IPS DF 4.7 (cell line): ENCODE results near the gene PPHLN1.

ENCODE experiments used
- DNase-seq: peaks from one replicate; pipeline ENCODE4 v3.0.0-alpha.2; 2013; ENCODE audit warnings: low spot score; ENCODE audit errors: extremely low read depth

The PPHLN1 gene

DNA sequence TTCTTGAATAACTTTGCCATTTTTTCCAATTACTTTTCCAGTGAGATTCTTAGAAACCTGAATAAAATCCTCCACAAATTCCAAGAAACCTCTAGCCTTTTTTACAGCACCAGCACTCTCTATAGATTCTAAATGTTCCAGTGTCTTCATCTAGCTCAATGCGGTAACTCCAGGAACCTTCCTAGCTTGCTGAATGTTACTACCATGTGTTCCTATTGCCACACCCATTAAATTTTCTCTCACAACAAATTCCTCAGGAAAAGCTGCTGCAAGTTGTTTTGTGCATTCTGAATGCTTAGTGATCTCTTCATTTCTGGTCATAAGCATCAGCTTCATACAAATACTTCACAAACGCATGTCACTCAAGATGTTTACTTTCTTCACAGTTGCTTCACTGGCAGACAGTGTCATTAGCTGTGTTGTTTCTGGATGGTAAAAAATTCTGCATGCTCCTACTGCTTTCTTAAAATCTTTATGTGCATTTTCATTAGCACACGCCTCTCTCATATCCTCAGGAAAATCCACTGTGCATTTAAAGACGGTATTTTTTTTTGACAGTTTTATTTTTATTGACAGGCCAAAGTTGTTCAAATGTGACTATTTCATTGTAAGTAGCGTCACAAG is 106.7 kb downstream of the PPHLN1 start:
- DNase-seq = no peak

DNA sequence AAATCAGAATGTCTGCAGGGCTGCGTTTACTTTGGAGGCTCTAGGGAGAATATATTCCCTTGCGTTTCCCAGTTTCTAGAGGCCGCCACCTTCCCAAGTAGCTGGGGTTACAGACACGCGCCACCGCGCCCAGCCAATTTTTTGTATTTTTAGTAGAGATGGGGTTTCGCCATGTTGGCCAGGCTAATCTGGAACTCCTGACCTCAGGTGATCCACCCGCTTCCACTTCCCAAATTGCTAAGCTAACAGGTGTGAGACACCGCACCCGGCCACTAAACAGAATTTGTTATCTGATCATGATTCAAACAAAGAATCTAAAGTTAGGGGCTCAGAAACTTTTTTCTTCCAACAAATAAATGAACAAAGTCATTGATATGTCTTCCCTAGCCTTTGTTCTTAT is 114.6 kb downstream of the PPHLN1 start:
- no peak for DNase-seq

DNA sequence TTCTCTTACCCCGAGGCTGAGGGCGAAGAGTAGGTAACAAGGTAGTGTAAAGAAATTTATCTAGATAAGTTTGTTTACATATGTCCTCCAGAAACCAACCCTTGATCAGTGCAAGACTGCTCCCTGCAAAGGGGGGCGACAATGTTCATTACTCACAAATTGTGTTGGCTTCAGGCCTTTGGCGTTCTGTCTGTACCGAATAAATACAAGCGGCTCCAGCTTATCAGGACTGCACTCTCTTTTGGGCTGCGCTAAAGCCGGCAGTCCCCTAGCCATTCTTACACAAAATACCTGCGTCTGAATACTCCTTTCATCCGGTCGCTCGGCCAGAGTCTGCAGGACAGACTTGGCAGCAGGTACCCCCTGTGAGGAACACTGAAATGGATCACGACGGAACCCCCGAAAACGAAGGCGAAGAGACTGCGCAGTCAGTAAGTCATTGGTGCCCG is 116.4 kb downstream of the PPHLN1 start:
- DNase-seq = no peak

DNA sequence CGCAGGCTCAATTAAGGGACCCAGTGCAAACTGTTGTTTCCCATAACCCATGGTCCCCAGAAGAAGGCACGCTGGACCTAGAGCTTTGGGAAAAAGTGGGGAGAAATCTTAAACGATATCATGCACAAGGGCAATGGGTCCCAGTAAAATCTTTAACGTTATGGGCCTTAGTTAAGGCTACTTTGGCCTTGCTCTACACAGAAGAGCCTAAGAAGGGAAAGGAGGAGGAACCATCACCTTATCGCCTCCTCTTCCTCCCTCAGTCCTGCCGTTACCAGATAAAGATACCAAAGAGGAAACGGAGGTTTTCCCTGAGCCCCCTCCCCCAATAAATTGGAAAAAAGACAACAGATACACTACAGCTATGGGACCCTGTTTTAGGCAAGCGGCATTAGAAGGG is 116.9 kb downstream of the PPHLN1 start:
- no peak for DNase-seq

DNA sequence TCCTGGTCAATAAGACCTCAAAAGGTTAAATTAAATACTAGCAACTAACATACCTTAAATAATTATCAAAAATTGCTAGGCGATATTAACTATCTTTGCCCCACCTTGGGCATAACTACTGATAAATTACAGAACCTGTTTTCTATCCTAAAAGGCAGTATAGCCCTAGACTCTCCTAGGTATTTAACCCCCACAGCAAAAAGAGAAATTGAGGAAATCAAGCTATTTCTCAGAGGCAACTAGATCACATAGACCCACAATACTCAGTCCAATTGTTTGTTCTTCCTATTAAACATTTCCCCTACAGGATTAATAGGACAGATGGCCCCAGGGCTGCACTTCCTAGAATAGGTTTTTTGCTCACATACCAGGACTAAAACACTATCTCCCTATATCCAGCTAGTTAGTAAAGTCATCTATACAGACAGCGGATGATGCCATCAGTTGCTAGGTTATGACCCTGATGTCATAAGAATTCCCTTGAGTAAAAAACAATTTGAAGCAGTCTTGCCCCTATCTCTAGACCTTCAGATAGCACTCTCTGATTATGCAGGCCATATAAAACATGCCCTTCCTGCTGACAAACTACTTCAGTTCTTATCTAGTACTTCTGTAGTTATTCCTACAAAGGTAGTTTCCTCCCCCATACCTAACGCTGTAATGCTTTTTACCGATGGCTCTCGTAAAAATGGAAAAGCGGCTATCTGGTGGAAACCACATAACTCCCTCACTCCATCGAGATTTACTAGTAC is 118.4 kb downstream of the PPHLN1 start:
- no peak for DNase-seq

DNA sequence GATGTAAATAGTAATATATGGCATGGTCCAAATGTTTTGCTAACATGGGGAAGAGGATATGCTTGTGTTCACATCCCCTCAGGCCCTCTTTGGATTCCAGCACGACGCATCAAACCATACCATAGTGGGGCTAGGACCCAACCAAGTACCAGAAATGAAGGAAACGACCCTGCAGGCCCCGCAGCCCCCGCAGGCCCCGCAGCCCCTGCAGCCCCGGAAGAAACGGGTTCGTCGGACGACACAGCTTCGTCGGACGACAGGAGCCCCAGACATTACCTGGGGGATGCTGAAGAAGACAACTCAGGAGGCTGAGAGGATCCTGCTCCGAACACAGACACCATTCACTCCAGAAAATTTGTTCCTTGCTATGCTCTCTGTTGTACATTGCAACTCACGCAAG is 119.9 kb downstream of the PPHLN1 start:
- no peak for DNase-seq

DNA sequence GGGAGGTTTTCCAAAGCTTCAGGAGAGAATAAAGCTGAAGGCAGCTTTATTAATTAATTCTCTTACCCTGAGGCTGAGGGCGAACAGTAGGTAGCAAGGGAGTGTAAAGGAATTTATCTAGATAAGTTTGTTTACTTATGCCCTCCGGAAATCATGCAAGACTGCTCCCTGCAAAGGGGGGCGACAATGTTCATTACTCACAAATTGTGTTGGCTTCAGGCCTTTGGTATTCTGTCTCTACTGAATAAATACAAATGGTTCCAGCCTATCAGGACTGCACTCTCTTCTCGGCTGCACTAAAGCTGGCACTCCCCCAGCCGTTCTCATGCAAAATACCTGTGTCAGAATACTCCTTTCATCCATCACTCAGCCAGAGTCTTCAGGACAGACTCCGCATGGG is 120.8 kb downstream of the PPHLN1 start:
- no peak for DNase-seq

DNA sequence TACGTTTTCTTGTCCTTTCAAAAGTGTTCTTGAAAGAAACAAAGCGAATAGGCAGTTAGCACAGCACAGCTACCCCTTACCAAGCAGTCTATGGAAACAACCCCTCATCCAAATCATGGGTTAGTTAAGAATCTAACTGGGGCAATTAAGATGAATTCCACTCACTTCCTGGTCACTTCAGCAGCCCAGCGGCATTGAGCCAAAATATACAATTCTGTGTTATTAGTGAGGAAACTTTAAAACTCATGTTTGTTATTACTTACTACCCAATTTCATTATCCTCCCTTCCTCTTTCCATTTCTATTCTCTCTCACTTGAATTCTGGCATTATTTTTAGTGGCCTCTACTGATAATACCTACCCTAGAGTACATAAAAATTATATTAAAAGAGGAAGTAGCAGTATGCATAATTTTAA is 121.4 kb downstream of the PPHLN1 start:
- DNase-seq = no peak

DNA sequence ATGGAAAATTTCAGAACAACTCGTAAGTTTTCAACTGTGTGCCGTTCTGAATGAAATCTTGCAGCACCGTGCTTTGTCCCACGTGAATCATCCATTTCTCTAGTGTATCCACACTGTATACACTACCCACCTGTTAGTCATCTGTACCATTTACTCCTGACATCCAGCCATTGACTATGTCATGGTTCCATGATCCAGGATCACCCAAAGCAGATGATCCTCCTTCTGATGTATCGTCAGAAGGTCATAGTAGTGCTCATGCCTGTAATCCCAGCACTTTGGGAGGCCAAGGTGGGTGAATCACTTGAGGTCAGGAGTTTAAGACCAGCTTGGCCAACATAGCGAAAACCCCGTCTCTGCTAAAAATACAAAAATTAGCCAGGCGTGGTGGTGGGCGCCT is 122.9 kb downstream of the PPHLN1 start:
- no peak for DNase-seq

DNA sequence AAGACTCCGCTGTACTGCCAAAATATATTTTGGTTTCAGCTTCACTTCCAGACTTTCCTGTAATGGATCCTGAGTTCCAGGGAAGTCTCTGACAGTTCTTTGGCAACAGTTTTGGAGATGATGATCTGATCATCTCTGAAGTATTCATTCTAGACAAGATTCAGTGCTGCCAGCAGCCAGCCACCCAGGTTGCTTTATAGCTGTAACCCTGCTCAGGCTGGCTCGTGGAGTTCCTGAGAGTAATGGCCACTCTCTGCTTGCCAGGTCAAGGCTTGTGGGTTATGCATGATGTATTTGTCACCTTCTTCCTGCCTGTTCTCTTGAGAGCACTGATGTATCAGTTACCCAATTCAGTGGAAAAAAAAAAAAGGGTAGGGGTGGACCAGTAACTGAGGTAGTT is 124.3 kb downstream of the PPHLN1 start:
- DNase-seq = no peak

DNA sequence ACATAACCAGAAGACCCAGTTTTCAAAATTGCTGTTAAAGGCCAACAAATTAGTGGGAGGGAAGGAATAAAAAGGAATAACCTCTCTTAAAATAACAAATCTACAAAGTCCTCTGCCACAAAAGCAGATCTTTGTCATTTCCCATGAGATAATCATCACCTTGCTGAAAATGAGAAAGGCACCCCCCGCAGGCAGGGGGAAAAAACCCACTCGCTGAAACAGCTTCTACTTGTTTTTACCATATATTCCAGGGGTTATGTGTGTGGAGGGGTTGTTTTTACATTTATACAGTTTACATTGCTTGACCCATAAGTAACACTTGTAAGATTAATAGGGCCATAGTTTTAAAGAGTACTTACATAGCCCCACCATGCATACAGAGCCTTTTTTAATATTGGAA is 132.6 kb downstream of the PPHLN1 start:
- no peak for DNase-seq

DNA sequence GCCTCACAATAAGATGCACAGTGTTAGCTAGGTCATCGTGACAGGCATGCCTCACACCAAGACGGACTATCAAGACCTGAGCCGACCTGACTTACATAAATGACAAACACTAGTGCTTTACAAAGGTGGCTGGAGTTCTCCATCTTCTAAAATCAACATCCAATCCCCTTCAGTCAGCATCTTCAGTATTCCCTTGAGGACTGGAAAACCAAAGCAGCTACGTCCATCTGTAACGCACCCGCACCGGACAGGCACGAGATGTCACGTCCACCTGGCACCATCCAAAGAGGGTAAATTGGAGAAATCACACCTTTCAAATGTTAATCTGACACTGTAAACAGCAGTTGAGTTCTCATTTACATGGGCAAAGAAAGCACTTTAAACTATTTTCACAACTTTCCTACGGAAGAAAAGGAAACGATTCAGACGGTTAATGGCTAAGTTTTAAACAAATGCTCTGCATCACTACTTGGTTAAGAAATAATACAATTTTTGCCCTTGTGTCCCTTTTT is 133.4 kb downstream of the PPHLN1 start:
- DNase-seq = no peak

DNA sequence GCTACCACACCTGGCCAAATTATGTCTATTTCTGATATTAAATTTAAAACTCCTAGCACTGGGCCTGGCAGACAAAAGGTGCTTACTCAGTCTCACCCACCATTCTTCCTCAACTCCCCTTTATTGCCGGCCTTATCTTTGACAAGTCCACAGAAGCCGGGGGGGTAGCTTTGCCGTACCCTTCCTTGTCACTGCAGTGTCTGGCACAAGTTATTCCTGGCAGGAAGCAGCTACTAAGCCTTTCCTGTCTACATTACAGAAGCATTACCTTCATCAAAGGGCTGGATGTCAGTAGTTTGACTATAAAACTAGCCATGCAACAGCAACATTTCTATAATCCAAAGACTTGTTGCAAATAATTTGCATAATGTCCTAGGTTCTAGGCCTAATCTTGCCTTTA is 136.5 kb downstream of the PPHLN1 start:
- DNase-seq = no peak

DNA sequence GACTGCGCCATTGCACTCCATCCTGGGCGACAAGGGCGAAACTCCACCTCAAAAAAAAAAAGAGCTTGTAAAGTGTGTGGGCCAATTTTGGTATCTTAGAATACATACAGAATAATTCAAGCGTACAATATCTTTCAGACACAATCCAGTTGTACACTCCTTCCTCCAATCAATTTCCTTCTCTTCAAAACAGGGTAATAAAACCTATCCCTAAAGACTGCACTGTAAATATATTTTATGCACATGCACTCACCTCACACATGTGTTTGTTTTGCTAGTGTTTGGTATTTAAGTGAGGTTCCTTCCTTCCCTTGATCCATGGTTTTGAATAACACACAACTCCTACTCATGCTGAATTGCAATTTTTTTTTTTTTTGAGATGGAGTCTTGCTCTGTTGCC is 137.7 kb downstream of the PPHLN1 start:
- no peak for DNase-seq

DNA sequence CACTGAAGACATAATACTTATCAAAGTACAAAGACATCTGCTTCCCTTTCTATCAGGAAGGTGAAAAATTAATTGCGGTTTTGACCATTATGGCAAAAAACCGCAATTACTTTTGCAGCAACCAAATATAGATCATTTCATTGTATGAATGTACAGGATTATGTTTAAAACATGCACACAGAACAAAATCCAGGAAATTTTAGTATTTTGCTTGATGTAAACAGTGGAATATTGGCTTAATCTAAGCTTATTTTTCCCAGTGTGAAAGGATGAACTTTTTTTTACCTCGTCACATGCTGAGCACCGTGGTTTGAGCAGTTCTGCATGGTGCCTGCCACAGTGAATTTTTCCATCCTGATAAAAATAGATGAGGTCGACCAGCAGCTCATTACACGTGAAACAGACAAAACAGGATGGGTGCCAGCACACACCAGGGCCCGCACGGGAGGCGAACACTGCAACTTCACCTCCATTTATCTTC is 142.4 kb downstream of the PPHLN1 start:
- no peak for DNase-seq

DNA sequence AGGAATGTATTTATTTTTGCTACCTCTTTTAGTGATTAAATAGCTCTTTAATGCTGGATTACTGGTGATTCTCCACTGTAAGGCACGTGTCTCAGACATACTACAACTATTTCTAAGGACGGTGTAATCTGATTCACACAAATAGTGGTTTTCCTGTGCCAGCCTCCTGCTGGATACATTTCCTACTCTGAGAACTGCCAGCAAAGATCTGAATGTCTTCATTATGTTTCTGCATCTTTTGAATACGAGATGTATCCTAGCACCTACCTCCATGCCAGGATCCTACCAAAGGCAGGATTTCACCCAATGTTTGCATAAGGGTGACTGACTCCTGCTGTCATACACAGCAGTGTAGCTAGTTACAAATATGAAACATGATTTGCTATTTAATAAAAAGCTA is 143.0 kb downstream of the PPHLN1 start:
- no peak for DNase-seq

DNA sequence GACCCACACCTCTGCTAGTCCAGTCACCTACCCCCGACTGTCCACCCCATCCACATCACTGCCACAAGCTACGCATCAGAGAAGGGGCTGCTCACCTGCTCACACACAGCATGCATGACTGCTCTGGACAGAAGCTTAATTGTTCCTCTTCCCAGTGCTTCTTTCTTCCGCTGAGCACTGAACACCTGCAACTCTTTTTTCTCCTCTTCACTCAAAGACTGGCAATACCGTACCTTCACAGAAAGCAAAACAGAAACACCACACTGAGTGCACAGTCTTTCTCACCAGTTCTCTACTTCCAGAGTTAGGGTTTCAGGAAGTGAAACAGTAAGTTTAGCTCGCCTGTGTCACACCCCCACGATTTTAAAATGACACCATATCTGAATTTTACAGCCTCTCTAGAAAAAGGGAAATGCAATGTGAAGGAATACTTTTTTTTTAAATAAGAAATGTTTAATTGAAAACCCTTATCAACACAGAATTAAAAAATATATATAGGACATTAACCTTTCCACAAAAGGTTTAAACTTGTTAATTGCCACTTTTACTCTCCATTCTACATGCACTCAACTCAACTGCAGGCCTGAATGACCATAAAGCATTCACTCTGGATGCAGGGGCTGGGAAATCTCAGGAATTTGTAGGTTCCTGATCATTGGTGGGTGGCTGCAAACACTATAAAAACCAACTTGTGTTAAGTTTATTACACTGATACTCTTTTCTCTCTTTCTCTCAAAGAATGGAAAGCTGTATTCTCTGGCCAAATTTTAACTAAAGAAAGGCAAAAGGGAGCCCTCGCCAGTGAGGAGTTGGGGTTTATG is 143.6 kb downstream of the PPHLN1 start:
- no peak for DNase-seq

DNA sequence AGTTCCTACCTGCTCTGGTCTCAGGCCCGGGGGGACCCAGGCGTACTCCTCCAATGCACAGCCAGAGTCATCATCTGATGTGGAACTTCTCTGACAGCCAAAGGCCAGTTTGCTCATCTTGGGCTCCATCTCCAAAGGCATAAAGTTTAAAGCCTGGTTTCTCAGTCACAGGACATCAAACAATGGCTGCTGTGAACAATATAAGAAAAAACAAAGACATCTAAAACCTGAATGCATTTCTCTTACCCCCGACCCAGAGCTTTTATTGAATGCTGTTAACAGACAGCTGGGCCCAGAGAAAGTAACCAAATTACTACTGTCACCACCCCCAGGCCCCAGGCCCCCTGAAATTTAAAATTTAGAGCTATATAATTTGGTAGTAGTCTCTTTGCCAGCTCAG is 146.4 kb downstream of the PPHLN1 start:
- DNase-seq = no peak

DNA sequence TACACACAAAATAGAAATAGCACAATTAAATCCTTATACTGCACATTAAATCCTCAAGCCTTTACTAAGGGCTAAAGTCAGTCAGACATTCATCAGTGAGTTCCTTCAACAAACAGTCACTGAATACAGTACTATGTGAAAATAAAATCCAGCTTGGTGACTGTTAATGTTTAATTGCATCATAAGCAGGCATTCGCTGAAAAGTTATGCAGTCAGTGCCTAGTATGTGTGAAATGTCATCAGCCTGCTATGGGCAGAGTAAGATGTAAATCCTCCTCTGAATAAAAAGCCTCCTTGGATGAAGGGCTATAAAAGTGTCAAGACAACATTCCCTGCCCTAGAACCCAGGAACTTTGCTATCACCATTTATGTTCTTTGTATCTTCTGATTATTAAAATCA is 147.2 kb downstream of the PPHLN1 start:
- no peak for DNase-seq

DNA sequence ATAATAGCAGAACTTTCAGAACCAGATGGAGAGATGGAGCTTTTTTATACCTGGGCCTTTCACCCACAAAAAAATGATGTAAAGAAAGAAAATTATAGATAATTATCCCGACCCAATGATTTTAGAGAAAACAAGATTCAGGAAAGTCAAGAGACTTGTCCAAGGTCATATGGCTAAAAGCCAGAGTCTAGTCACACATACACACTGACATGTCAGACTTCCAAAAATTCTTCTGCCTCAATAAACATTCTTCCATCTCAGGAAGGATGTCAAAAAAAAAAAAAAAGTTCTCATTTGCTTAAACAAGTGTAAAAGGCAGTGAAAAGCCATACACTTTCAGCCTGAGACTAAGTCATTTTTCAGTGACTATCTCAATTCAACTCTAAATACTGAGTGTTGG is 147.6 kb downstream of the PPHLN1 start:
- DNase-seq = no peak

DNA sequence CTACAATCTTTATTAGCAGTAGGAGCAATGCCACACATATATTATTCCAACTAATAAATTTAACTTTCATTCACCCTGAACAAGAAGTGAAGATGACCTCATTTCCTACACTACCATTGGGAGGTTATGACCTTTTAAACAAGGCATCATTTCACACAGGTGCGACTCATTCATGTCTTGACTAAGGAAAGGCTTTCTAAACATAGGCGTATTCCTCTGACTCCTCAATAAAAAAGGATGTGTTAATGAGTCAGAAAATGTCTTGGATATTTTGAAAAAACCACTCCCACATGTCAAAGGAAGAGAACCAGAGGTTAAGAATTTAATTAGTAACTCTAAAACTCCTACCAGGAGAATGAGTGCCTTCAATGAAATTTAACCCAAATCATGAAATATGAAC is 148.4 kb downstream of the PPHLN1 start:
- no peak for DNase-seq

DNA sequence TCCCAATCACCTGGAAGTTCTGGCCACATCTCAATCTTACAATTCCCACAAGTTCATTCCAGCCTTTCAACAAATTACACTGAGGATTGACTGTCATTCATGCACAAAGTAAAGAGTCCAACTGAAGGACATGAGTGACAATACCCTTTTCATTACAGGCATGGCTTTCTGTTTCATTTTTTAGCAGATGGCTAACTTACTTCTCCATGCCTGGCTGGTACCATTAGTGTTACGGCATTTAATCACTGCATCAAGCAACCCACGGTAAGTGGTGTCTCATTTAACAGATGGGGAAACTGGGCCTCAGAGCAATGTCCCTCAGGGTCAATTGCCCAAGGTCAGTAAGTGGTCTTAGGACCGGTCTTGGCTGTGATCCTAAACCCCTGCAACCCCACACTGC is 149.1 kb downstream of the PPHLN1 start:
- no peak for DNase-seq
